ENCODE data around the gene SAV1.

The SAV1 gene

DNA sequence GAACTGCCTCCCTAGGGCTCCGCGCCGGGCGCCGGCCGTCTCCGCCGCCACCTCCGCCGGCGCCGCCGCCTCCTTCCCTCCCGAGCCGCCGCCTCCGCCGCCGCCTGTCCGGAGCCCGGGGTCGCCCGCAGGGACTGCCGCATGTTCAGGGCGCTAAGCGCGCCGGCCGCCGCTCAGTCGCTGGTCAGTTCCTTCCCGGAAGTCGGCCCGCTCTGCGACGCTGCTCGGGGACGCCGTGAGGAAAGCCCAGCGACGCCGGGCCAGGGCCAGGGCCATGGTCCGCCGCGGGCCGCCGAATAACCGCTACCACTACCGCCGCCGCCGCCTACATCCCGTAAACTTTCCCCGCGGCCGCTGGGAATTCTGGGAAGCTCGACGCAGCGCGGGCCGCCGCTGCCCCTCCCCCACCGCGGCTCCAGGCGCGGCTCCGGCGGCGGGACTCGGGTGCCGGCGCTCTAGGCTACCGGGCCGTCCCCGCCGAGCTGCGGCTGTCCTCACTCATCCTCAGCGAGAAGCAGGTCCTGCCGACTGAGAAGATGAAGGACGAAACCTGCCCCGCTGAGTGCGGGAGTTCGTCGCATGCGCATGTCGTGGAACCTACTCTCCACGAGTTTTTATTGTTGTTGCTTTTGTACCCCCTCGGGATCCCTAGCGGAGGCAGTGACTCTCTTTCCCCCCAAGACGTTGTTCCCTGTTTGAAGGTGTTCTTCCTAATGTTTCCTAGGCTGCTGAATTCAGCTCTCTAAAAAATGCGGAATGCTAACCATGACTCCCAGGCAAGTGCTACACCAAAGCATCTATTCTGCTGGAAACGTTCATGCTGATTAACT is at the start of gene SAV1:
Gene SAV1 (minus strand): TSS at position 311 of the 830 bp plus-strand sequence. CDS start 339 bp downstream, outside the sequence.
- TF ChIP-seq, protein P1, sequence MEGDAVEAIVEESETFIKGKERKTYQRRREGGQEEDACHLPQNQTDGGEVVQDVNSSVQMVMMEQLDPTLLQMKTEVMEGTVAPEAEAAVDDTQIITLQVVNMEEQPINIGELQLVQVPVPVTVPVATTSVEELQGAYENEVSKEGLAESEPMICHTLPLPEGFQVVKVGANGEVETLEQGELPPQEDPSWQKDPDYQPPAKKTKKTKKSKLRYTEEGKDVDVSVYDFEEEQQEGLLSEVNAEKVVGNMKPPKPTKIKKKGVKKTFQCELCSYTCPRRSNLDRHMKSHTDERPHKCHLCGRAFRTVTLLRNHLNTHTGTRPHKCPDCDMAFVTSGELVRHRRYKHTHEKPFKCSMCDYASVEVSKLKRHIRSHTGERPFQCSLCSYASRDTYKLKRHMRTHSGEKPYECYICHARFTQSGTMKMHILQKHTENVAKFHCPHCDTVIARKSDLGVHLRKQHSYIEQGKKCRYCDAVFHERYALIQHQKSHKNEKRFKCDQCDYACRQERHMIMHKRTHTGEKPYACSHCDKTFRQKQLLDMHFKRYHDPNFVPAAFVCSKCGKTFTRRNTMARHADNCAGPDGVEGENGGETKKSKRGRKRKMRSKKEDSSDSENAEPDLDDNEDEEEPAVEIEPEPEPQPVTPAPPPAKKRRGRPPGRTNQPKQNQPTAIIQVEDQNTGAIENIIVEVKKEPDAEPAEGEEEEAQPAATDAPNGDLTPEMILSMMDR (IDR thresholded peaks at IDR 0.05; ENCODE audit: low read depth, low read length, missing control alignments) = no peak
- H3K4me3 ChIP-seq (ENCODE audit: low read depth, low read length) = peak within 1 kb of the TSS; percentile 77
- H3K27ac ChIP-seq = peak within 1 kb of the TSS; percentile 90
- peaks cover 2% of the 10 kb centered on the region for H3K36me3 ChIP-seq (replicated peaks)
- H3K27me3 ChIP-seq (replicated peaks) = no peaks in the 10 kb centered on the region
- in situ Hi-C loops (cut with HindIII; ENCODE audit: low pct_ligation_motif_present, low sequenced_read_pairs) = no loop called here
- DNase-seq = peak; percentile 68

DNA sequence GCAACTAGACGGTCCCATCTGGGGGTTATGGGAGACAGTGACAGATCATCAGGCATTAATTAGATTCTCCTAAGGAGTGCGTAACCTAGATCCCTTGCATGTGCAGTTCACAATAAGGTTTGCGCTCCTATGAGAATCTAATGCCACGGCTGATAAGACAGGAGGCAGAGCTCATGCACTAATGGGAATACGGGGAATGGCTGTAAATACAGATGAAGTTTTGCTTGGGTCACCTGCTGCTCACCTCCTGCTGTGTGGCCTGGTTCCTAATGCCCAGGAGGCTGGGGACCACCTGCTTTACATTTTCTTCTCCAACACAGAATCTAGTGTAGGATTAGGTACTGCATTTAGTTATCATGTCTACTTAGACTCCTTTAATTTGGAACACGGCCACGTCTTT is 49.7 kb upstream of the SAV1 start:
- H3K4me3 ChIP-seq (ENCODE audit: low read depth, low read length) = no peak overlapping the region
- H3K27me3 ChIP-seq (replicated peaks) = no peaks in the 10 kb centered on the region
- DNase-seq = no peak
- no peak overlapping the region for H3K27ac ChIP-seq
- in situ Hi-C loops (cut with HindIII; ENCODE audit: low pct_ligation_motif_present, low sequenced_read_pairs) = no loop called here
- peaks cover 4% of the 10 kb centered on the region for H3K36me3 ChIP-seq (replicated peaks)
- TF ChIP-seq, protein P1 (IDR thresholded peaks at IDR 0.05; ENCODE audit: low read depth, low read length, missing control alignments) = no peak

DNA sequence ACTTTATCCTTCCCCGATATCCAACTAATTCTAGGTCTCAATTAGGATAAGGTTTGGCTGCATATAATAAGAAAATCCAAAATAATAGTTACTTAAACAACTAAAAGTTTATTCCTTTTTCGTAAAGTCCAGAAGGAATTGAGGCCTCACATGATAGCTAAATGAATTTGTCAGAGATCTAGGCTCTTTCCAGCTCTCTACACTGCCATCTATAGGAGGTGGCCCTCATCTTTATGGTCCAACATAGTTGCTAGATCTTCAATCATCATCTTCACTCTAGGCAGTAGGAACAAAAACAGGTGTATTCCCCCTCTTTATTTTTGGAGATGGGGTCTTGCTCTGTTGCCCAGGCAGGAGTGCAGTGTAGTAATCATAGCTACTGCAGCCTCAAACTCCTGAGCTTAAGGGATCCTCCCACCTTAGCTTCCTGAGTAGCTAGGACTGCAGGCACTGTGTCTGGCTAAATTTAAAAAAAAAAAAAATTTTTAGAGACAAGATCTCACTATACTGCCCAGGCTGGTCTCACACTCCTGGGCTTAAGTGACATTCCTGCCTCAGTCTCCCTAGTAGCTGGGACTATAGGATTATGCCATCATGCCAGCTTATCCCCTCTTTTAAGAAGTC is 46.5 kb upstream of the SAV1 start:
- Histone ChIP-seq H3K36me3 (replicated peaks) (no peaks in the 10 kb centered on the region), H3K27me3 (replicated peaks) (no peaks in the 10 kb centered on the region), H3K4me3 (ENCODE audit: low read depth, low read length) (no peak overlapping the region), H3K27ac (no peak overlapping the region)
- in situ Hi-C loops (cut with HindIII; ENCODE audit: low pct_ligation_motif_present, low sequenced_read_pairs) = no loop called here
- DNase-seq = peak; percentile 41
- TF ChIP-seq, protein P1 (IDR thresholded peaks at IDR 0.05; ENCODE audit: low read depth, low read length, missing control alignments) = peak; percentile 81

DNA sequence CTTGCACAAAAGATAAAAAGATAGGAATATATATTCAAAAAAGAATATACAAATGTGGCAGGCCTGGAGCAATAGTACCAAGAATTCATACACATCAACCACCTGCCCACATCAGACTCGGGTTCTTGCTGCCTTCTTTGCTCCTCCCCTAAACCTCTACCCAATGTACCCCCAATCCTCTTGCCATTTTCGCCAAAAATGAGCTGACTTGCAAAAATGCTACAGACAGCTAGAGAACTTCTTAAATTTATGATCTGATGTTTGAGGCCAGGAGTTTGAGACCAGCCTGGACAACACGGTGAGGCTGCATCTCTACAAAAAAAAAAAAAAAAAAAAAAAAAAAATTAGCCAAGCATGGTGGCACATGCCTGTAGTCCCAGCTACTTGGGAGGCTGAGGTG is 42.9 kb upstream of the SAV1 start:
- Histone ChIP-seq H3K4me3 (ENCODE audit: low read depth, low read length) (no peak overlapping the region), H3K36me3 (replicated peaks) (no peaks in the 10 kb centered on the region), H3K27ac (no peak overlapping the region), H3K27me3 (replicated peaks) (no peaks in the 10 kb centered on the region)
- in situ Hi-C loops (cut with HindIII; ENCODE audit: low pct_ligation_motif_present, low sequenced_read_pairs) = no loop called here
- TF ChIP-seq, protein P1 (IDR thresholded peaks at IDR 0.05; ENCODE audit: low read depth, low read length, missing control alignments) = no peak
- DNase-seq = no peak

DNA sequence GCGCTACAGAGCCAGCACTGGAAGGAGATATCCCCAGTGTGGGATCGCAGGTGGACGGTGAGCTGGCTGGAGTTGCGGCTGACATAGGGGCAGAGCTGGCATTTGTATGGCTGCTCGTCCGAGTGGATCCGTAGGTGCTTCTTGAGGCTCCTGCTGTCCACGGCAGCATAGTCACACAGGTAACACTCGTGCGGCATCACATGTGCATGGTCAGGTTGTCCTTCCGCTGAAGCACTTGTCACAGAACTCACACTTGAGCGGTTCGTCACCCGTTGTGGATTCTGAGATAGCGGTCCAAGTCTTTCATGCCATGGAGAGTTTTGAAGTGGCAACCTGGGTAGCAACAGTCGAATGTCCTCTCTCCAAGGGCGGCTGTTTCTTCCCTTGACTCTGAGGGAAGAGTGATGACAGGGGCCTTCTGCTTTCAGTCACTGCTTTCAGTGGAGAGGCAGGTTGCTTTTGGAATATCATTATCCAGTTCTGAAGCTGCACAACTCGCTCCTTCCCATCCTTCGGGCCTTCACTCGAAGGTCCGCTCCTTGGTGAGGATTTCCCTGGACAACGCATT is 37.0 kb upstream of the SAV1 start:
- no peak overlapping the region for H3K4me3 ChIP-seq (ENCODE audit: low read depth, low read length)
- no peak overlapping the region for H3K27ac ChIP-seq
- H3K27me3 ChIP-seq (replicated peaks) = no peaks in the 10 kb centered on the region
- no peak for DNase-seq
- in situ Hi-C loops (cut with HindIII; ENCODE audit: low pct_ligation_motif_present, low sequenced_read_pairs) = no loop called here
- H3K36me3 ChIP-seq (replicated peaks) = no peaks in the 10 kb centered on the region
- TF ChIP-seq, protein P1 (IDR thresholded peaks at IDR 0.05; ENCODE audit: low read depth, low read length, missing control alignments) = no peak
